Kidney (tissue), 14 donors: ENCODE data around the gene DNAH2. TPM values are rescaled to one million over a fixed set of nuclear protein-coding genes. Genes with fewer than 3 reads are reported as not detected.
A peak's percentile ranks its signal among the peaks of the same experiment; 100 is the strongest.

ENCODE experiments used
- DNase-seq, 5 donors: peaks; one replicate each; pipeline ENCODE4 v3.0.0-alpha.2; 2013 to 2020
- FAIRE-seq: peaks from 2 replicates; lab custom pipeline; 2012; peaks lifted over from hg19 to GRCh38; lab: Jason Lieb, UNC
- H3K27ac ChIP-seq, 2 donors: one replicate each; pipeline ENCODE4 v1.7.0; 2013; ENCODE audit warnings: low read depth in 2 of 2, low read length in 2 of 2, inconsistent platforms in 1 of 2
- H3K27me3 ChIP-seq: one replicate; pipeline ENCODE4 v1.7.1; 2013; ENCODE audit warnings: low read length, inconsistent platforms; ENCODE audit not compliant: control insufficient read depth, insufficient read depth
- H3K36me3 ChIP-seq, 3 donors: one replicate each; pipeline versions ENCODE4 v1.7.0 to v1.7.1; 2013; ENCODE audit warnings: low read length in 3 of 3, control low read depth in 1 of 3, inconsistent platforms in 1 of 3; ENCODE audit not compliant: insufficient read depth in 3 of 3, control insufficient read depth in 2 of 3
- H3K4me1 ChIP-seq, 3 donors: one replicate each; pipeline versions ENCODE4 v1.7.0 to v1.7.1; 2013; ENCODE audit warnings: low read length in 3 of 3, inconsistent platforms in 1 of 3, low read depth in 1 of 3; ENCODE audit not compliant: control insufficient read depth in 2 of 3, insufficient read depth in 2 of 3
- H3K4me3 ChIP-seq, 3 donors: one replicate each; pipeline versions ENCODE4 v1.7.0 to v1.8.1; 2013; ENCODE audit warnings: low read length in 3 of 3, control low read depth in 1 of 3, inconsistent platforms in 1 of 3
- H3K9ac ChIP-seq, 3 donors: one replicate each; pipeline versions ENCODE4 v1.7.0 to v1.7.1; 2013; ENCODE audit warnings: low read length in 3 of 3, control low read depth in 1 of 3, inconsistent platforms in 1 of 3
- H3K9me3 ChIP-seq, 3 donors: one replicate each; pipeline versions ENCODE4 v1.7.0 to v1.7.1; 2013; ENCODE audit warnings: low read length in 3 of 3, control low read depth in 1 of 3, inconsistent platforms in 1 of 3; ENCODE audit not compliant: control insufficient read depth in 2 of 3, insufficient read depth in 1 of 3
- CTCF ChIP-seq: IDR thresholded peaks from 3 replicates; pipeline ENCODE4 v1.5.1; 2012; ENCODE audit warnings: mild to moderate bottlenecking, moderate library complexity, borderline replicate concordance; ENCODE audit not compliant: insufficient read depth; ENCODE audit errors: extremely low read depth
- intact Hi-C: fragments of 100-400 bp; cut with DNase I; formaldehyde crosslinking; loops from one replicate; pipeline ENCODE4 v1.11.1; 2022
- polyA plus RNA-seq: library from polyadenylated mRNA; stranded (reverse); fragments of 350-450 nt; fragmentation: Illumina TruSeq; extraction: RNeasy Lipid Tissue Mini Kit (QIAGEN cat#74804); gene quantifications from one replicate; pipeline ENCODE4 v1.2.3, GENCODE V29; 2014; ENCODE audit warnings: low read depth, low replicate concordance; ENCODE audit not compliant: insufficient read depth
- total RNA-seq: library from RNA; stranded (reverse); fragmentation: NEBNext Ultra II Directional; extraction: Animal tissue kit (Norgen Biotek cat#: 25700); gene quantifications from one replicate; pipeline ENCODE4 v1.2.1, GENCODE V29; 2021
- donor health status: control.
- donor health status: control.
- donor health status: control.
- donor health status: control.
- donor health status: control.
- donor health status: DM: yes; HTN: yes; CAD: no.
- donor health status: Normal renal cell carcinoma (clear cell type).

Gene DNAH2
- total and polyA plus RNA-seq, 2 donors from 2014 or later, result 0.17 to 0.66 TPM

- intact Hi-C loops, result no loop called here
- FAIRE-seq, result no peak
- Histone ChIP-seq H3K27ac (no peak overlapping the region), H3K27me3 (no peaks in the 10 kb centered on the region), H3K9me3 (no peaks in the 10 kb centered on the region), H3K4me3 (no peak overlapping the region), H3K9ac (no peak overlapping the region), H3K4me1 (peaks cover 0 to 4% (median 0%) of the 10 kb centered on the region in 3 donors), H3K36me3 (peaks cover 0 to 11% (median 0%) of the 10 kb centered on the region in 3 donors)
- no peak for DNase-seq
- no peak for TF ChIP-seq CTCF
These were observed 15.9 kb upstream of the DNAH2 start for GRCh38 chr17:7701681-7702080.

- DNase-seq (no peak), FAIRE-seq (no peak)
- no peak overlapping the region for H3K9ac ChIP-seq
- no peak overlapping the region for H3K4me3 ChIP-seq
- no peaks in the 10 kb centered on the region for H3K9me3 ChIP-seq
- peaks cover 0 to 4% (median 0%) of the 10 kb centered on the region in 3 donors for H3K4me1 ChIP-seq
- no peak overlapping the region for H3K27ac ChIP-seq
- TF ChIP-seq CTCF, result no peak
- intact Hi-C loops, result no loop called here
- H3K36me3 ChIP-seq, result peaks cover 0 to 11% (median 0%) of the 10 kb centered on the region in 3 donors
- H3K27me3 ChIP-seq, result no peaks in the 10 kb centered on the region
These were observed 14.8 kb upstream of the DNAH2 start for GRCh38 chr17:7702776-7703175.

GRCh38 chr17:7703584-7704479 lies 13.7 kb upstream of the DNAH2 start:
- intact Hi-C loops, result no loop called here
- Histone ChIP-seq H3K9ac (no peak overlapping the region), H3K27me3 (no peaks in the 10 kb centered on the region), H3K36me3 (peaks cover 0 to 11% (median 0%) of the 10 kb centered on the region in 3 donors), H3K9me3 (no peaks in the 10 kb centered on the region), H3K27ac (no peak overlapping the region), H3K4me3 (no peak overlapping the region), H3K4me1 (peaks cover 0 to 4% (median 0%) of the 10 kb centered on the region in 3 donors)
- no peak for FAIRE-seq
- DNase-seq, result peak; percentile 86 to 96 (median 94)
- TF ChIP-seq CTCF, result no peak
